GM19397 (cell line): ENCODE data around the gene CPNE1.

Source experiments
- ATAC-seq: cut with Tn5 transposase; IDR thresholded peaks from one replicate; pipeline ENCODE4 v1.9.1; 2021; ENCODE audit warnings: mild to moderate bottlenecking, moderate library complexity; ENCODE audit not compliant: unreplicated experiment

The CPNE1 gene

GRCh38 chr20:35600993-35601973, 63.4 kb downstream of the CPNE1 start:
- ATAC-seq = no peak

GRCh38 chr20:35600176-35600992, 64.3 kb downstream of the CPNE1 start:
- ATAC-seq = no peak

GRCh38 chr20:35599776-35600120, 65.0 kb downstream of the CPNE1 start:
- ATAC-seq = no peak

- ATAC-seq = no peak
Observed at GRCh38 chr20:35598899-35599775, 65.6 kb downstream of the CPNE1 start.

- no peak for ATAC-seq
Observed at GRCh38 chr20:35598476-35598875, 66.2 kb downstream of the CPNE1 start.

- no peak for ATAC-seq
Observed at GRCh38 chr20:35597186-35597585, 67.5 kb downstream of the CPNE1 start.

GRCh38 chr20:35595901-35596300, 68.8 kb downstream of the CPNE1 start:
- no peak for ATAC-seq

- no peak for ATAC-seq
Observed at GRCh38 chr20:35595456-35595855, 69.2 kb downstream of the CPNE1 start.

GRCh38 chr20:35592339-35592974, 72.2 kb downstream of the CPNE1 start:
- ATAC-seq = no peak

- ATAC-seq = no peak
Observed at GRCh38 chr20:35588397-35588796, 76.3 kb downstream of the CPNE1 start.

- ATAC-seq = no peak
Observed at GRCh38 chr20:35587436-35587835, 77.3 kb downstream of the CPNE1 start.

- ATAC-seq = no peak
Observed at GRCh38 chr20:35586751-35587425, 77.8 kb downstream of the CPNE1 start.

GRCh38 chr20:35583636-35584560, 80.8 kb downstream of the CPNE1 start:
- no peak for ATAC-seq

GRCh38 chr20:35582741-35583404, 81.8 kb downstream of the CPNE1 start:
- ATAC-seq = no peak

GRCh38 chr20:35582131-35582530, 82.6 kb downstream of the CPNE1 start:
- ATAC-seq = no peak

- ATAC-seq = no peak
Observed at GRCh38 chr20:35579196-35579595, 85.5 kb downstream of the CPNE1 start.

GRCh38 chr20:35578469-35578868, 86.2 kb downstream of the CPNE1 start:
- ATAC-seq = no peak

GRCh38 chr20:35576816-35577215, 87.9 kb downstream of the CPNE1 start:
- ATAC-seq = no peak
